MCF 10A (cell line): ENCODE results near the gene EMC8. TPM values are rescaled to one million over a fixed set of nuclear protein-coding genes. Genes with fewer than 3 reads are reported as not detected.

Source experiments
- BruUV-seq: library from RNA; stranded (reverse); fragments of 400-500 nt; replicated peaks from 2 replicates; lab custom pipeline; 2021; lab: Mats Ljungman, UMichigan
- CTCF ChIA-PET: fragments of 300-600 bp; sonication (Branson Sonifier 250); formaldehyde crosslinking; extraction: SDS; loops from one replicate; lab custom pipeline; 2021; ENCODE audit warnings: antibody characterized with exemption, inconsistent platforms; lab: Yijun Ruan, JAX
- POLR2A ChIA-PET: fragments of 300-600, 350-650 bp; sonication (Branson Sonifier 250); formaldehyde crosslinking; extraction: SDS; loops from one replicate; lab custom pipeline; 2020; ENCODE audit warnings: antibody characterized with exemption, inconsistent platforms; lab: Yijun Ruan, JAX
- DNase-seq: peaks from one replicate; pipeline ENCODE4 v3.0.0-alpha.2; 2018; ENCODE audit not compliant: unreplicated experiment
- H3K27ac Mint-ChIP-seq: one replicate; pipeline ENCODE4 v1.8.0; 2022; ENCODE audit warnings: mild to moderate bottlenecking, low read depth, mixed read lengths; ENCODE audit not compliant: unreplicated experiment
- H3K27me3 Mint-ChIP-seq: one replicate; pipeline ENCODE4 v1.8.0; 2022; ENCODE audit warnings: mixed read lengths; ENCODE audit not compliant: insufficient read depth, unreplicated experiment
- H3K36me3 Mint-ChIP-seq: one replicate; pipeline ENCODE4 v1.8.0; 2022; ENCODE audit warnings: mild to moderate bottlenecking, moderate library complexity, mixed read lengths; ENCODE audit not compliant: insufficient read depth, unreplicated experiment
- H3K4me1 Mint-ChIP-seq: one replicate; pipeline ENCODE4 v1.8.0; 2022; ENCODE audit warnings: mixed read lengths; ENCODE audit not compliant: insufficient read depth, unreplicated experiment
- H3K4me3 Mint-ChIP-seq: one replicate; pipeline ENCODE4 v1.8.0; 2022; ENCODE audit warnings: mild to moderate bottlenecking, moderate library complexity, mixed read lengths; ENCODE audit not compliant: unreplicated experiment
- H3K9me3 Mint-ChIP-seq: one replicate; pipeline ENCODE4 v1.8.0; 2022; ENCODE audit warnings: mixed read lengths; ENCODE audit not compliant: unreplicated experiment
- intact Hi-C: fragments of 100-400 bp; cut with micrococcal nuclease; formaldehyde crosslinking; loops from 2 replicates; pipeline ENCODE4 v1.14.1; 2022
- total RNA-seq: library from RNA; stranded (reverse); gene quantifications from 2 replicates; pipeline ENCODE4 v1.2.3, GENCODE V29; 2022
- TF ChIP-seq, protein P1 (sequence below): fragments of 200-600 bp; IDR thresholded peaks from one replicate; pipeline ENCODE4 v1.8.0; 2022; ENCODE audit warnings: antibody characterized with exemption, mild to moderate bottlenecking; ENCODE audit not compliant: unreplicated experiment

The EMC8 gene
- total RNA-seq, 1 experiment from 2014 or later = 68.5 TPM

DNA sequence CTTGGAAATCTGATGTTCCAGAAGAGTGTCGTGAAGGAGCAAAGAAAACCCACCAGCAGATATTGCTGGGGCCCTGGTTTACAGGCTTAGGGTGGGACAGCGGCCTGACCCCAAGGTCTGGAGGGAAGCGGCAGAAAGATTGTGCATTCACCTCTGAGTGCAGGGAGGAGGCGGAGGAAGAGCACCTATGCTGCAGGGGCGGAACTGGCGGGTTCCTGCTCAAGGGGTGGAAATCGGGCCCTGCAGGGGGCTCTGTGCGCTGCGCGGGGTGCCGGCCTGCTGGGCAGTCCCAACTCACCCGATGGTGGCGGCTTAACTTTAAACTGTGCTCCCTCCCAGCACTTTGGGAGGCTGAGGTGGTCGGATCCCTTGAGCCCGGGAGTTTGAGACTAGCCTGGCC, 47.7 kb upstream of the EMC8 start:
- Mint-ChIP-seq H3K9me3 (no peaks in the 10 kb centered on the region), H3K4me3 (no peak overlapping the region), H3K36me3 (no peaks in the 10 kb centered on the region), H3K4me1 (no peaks in the 10 kb centered on the region), H3K27me3 (peaks cover 84% of the 10 kb centered on the region), H3K27ac (no peak overlapping the region)
- DNase-seq = no peak
- POLR2A ChIA-PET = no interaction called here
- no TSS peak for BruUV-seq
- CTCF ChIA-PET = interaction anchor here (0.5 to 0.7 kb wide), 2 partner anchors 128 to 1544 kb away, joined by 3 to 5 read pairs; no protein-coding TSS in a partner anchor
- intact Hi-C loops = no loop called here
- TF ChIP-seq, protein P1, sequence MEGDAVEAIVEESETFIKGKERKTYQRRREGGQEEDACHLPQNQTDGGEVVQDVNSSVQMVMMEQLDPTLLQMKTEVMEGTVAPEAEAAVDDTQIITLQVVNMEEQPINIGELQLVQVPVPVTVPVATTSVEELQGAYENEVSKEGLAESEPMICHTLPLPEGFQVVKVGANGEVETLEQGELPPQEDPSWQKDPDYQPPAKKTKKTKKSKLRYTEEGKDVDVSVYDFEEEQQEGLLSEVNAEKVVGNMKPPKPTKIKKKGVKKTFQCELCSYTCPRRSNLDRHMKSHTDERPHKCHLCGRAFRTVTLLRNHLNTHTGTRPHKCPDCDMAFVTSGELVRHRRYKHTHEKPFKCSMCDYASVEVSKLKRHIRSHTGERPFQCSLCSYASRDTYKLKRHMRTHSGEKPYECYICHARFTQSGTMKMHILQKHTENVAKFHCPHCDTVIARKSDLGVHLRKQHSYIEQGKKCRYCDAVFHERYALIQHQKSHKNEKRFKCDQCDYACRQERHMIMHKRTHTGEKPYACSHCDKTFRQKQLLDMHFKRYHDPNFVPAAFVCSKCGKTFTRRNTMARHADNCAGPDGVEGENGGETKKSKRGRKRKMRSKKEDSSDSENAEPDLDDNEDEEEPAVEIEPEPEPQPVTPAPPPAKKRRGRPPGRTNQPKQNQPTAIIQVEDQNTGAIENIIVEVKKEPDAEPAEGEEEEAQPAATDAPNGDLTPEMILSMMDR = no peak

DNA sequence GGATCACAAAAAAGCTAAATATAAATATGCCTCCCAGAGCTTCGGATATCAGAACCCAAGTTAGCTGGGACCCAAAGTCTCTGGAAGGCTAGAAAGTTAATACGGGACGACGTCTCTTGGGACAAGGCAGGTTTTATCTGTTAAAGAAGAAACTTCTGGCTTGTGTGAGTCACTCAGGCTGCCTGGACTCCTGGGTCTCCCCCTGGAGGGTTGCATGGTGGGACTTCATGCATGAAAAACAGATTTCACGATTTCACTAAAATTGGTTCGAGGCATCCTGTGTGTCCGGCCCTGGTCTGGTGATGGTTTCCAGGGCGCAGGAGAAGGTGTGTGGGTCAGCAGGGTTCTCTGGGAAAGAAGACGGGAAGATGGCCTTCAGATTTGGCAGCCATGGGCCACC, 47.1 kb upstream of the EMC8 start:
- CTCF ChIA-PET = interaction anchor here (0.5 kb wide), 1 partner anchor 127 kb away, joined by 3 read pairs; no protein-coding TSS in a partner anchor
- POLR2A ChIA-PET = no interaction called here
- Mint-ChIP-seq H3K27me3 (peaks cover 81% of the 10 kb centered on the region), H3K27ac (no peak overlapping the region), H3K9me3 (no peaks in the 10 kb centered on the region), H3K4me1 (no peaks in the 10 kb centered on the region), H3K4me3 (no peak overlapping the region), H3K36me3 (no peaks in the 10 kb centered on the region)
- TF ChIP-seq, protein P1 = no peak
- DNase-seq = no peak
- no TSS peak for BruUV-seq
- intact Hi-C loops = no loop called here

DNA sequence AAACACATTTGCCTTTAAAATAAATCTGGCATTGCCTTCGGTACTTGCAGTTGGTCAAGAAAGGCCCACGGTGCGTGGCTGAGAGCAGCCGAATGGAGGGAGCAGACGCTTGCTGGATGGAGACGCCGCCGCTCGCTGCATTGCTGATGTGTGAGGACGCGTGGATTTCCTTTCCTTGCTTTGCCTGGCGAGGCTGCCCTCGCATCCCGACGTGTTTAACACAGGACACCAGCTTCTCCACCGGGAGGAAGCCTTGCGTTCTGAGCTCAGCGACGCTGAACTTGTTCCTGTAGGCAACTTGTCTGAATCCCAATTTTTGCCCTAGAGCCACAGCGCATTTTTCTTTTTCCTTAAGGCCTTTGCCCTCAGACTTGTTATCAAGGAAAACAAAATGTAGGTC, 45.9 kb upstream of the EMC8 start:
- no peaks in the 10 kb centered on the region for H3K36me3 Mint-ChIP-seq
- no peak overlapping the region for H3K4me3 Mint-ChIP-seq
- no peak for DNase-seq
- TF ChIP-seq, protein P1 = no peak
- intact Hi-C loops = no loop called here
- H3K9me3 Mint-ChIP-seq = no peaks in the 10 kb centered on the region
- no peak overlapping the region for H3K27ac Mint-ChIP-seq
- H3K4me1 Mint-ChIP-seq = no peaks in the 10 kb centered on the region
- ChIA-PET CTCF (interaction anchor here (0.7 kb wide), 1 partner anchor 428 kb away, joined by 3 read pairs; no protein-coding TSS in a partner anchor), POLR2A (no interaction called here)
- no TSS peak for BruUV-seq
- H3K27me3 Mint-ChIP-seq = peaks cover 81% of the 10 kb centered on the region

- peaks cover 81% of the 10 kb centered on the region for H3K27me3 Mint-ChIP-seq
- H3K36me3 Mint-ChIP-seq = no peaks in the 10 kb centered on the region
- no peaks in the 10 kb centered on the region for H3K4me1 Mint-ChIP-seq
- H3K4me3 Mint-ChIP-seq = no peak overlapping the region
- TF ChIP-seq, protein P1 = no peak
- H3K27ac Mint-ChIP-seq = no peak overlapping the region
- ChIA-PET CTCF (no interaction called here), POLR2A (no interaction called here)
- intact Hi-C loops = no loop called here
- no TSS peak for BruUV-seq
- no peaks in the 10 kb centered on the region for H3K9me3 Mint-ChIP-seq
- no peak for DNase-seq
Observed at GRCh38 chr16:85844786-85845185, 45.4 kb upstream of the EMC8 start.
